ENCODE results near the gene PLB1.

PLB1 gene

DNA sequence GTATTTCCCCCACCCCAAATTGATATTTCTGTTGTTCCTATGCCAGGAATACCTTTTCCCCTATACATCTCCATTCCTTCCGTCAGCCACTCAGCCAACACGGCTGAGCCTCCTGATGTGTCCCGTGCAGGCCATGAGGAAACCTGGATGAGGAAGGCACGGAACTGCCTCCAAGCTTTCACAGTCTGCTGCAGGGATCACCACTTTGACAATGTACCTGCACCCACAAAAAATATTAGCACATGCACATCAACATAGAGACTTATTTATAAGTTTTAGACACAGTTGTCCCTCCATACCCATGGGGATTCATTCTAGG lies 154.4 kb downstream of the PLB1 start:
- TF ChIP-seq, protein P1, sequence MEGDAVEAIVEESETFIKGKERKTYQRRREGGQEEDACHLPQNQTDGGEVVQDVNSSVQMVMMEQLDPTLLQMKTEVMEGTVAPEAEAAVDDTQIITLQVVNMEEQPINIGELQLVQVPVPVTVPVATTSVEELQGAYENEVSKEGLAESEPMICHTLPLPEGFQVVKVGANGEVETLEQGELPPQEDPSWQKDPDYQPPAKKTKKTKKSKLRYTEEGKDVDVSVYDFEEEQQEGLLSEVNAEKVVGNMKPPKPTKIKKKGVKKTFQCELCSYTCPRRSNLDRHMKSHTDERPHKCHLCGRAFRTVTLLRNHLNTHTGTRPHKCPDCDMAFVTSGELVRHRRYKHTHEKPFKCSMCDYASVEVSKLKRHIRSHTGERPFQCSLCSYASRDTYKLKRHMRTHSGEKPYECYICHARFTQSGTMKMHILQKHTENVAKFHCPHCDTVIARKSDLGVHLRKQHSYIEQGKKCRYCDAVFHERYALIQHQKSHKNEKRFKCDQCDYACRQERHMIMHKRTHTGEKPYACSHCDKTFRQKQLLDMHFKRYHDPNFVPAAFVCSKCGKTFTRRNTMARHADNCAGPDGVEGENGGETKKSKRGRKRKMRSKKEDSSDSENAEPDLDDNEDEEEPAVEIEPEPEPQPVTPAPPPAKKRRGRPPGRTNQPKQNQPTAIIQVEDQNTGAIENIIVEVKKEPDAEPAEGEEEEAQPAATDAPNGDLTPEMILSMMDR (IDR thresholded peaks at IDR 0.05; ENCODE audit: low read depth, low read length): no peak
- no peak for DNase-seq (ENCODE audit: extremely low read depth, low read depth)

DNA sequence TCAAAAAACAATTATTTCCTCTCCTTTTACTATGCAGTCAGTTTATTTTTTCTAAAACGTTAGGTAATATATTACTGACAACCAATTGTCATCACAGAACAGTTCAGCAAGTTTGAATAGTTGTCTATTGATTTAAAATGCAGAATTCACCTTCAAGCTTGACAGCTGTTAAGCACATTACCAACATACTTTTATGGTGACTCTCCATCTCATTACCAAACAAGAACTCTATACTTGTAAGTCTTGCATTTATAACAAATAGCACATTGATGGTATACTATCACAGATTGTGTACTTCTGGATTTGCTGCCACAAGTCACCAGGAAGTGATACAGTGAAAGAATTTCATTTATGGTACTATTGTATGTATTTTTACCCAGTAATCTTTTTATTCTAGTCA lies 156.4 kb downstream of the PLB1 start:
- DNase-seq (ENCODE audit: extremely low read depth, low read depth): no peak
- TF ChIP-seq, protein P1 (IDR thresholded peaks at IDR 0.05; ENCODE audit: low read depth, low read length): no peak

DNA sequence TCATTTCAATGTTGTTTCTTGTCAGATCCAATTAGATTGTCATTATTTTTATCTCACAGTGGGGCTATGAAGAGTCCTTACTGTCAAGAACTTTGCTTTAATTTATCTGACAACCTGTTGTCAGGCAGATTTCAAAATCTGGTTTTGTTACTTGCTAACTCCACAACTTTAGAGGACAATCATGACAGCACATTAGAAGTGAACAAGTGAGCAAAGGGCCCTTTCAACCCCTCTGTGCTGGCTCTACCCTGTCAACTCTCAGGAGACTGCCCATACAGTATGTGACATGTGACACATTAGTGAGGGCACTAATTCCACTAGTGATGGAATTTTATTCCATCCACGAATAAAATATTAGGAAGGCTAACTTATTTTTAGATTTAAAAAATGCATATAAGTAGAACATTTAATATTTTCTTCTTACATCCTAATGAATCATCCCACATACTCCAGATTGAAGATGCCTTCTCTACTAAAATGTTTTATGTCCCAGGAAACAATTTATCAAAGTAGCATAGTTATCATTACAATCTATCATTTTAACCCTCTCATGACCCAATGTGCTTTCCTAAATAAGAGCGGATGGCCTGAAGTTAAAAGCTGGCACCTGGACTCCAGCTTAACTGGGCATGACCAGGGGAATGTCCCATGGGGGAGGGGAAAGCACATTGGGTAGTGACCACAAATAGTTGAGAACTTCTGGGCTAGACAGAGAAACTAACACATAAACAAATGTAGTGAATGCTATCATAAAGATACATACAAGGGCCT lies 158.2 kb downstream of the PLB1 start:
- TF ChIP-seq, protein P1 (IDR thresholded peaks at IDR 0.05; ENCODE audit: low read depth, low read length): no peak
- no peak for DNase-seq (ENCODE audit: extremely low read depth, low read depth)

DNA sequence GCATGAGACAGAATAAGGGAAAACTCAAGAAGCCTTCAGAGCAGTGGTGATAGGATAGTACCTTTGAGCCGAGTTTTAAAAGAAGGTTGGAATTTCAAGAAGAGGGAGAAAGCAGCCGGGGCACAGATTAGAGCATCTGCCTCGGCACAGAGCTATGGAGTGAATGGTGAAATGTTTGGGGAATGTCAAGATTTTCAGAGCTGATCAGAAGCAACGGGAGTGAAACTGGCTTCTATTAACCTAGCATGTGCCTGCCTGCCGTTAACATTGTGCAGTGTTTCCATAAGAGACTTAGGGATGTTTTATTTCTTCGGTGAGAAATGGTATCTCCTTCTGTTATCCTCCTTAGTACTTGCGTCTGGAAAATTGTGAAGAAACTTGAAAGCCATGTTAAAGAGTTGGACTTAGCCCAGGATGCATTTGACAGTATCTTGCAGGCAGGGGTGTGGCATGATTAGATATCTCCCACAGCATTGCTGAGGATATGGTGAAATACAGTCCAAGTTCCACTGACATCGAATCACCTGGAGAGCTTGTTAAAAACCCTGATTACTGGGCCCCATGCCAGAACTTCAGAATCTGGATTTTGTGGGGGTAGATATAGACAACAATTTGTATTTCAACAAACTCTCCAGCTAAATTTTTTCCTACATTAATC lies 158.9 kb downstream of the PLB1 start:
- TF ChIP-seq, protein P1 (IDR thresholded peaks at IDR 0.05; ENCODE audit: low read depth, low read length): no peak
- DNase-seq (ENCODE audit: extremely low read depth, low read depth): no peak

DNA sequence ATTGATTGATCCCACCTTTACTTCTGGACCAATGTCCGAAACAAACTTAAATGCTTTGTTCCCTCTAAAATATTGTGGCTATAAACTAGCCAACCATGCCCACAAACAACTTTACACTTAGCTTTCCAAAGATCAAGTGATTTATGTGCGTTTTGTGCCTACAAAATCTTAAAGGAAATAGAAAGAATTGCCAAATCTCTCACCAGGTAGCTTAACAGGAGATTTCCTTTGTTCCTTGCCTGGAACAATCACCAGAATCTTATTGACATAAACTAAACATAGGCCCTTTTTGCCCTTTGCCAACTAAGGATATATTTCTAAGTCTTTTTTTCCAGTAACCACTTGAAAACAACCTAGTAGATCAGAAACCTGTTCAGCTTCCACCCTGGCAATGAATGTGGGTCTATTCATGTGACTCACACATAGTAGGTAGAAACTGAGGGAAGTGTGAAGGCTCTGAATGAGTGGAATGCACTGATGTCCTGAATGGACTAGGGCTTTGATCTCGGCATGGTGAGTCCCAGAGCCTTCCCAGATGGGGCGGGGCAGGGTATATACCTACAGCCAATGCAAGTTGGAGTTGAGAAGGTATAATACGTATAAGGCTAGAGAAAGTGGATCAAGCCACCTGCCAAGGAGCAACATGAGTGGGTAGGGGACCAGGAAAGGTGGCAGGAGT lies 161.2 kb downstream of the PLB1 start:
- DNase-seq (ENCODE audit: extremely low read depth, low read depth): no peak
- TF ChIP-seq, protein P1 (IDR thresholded peaks at IDR 0.05; ENCODE audit: low read depth, low read length): no peak

DNA sequence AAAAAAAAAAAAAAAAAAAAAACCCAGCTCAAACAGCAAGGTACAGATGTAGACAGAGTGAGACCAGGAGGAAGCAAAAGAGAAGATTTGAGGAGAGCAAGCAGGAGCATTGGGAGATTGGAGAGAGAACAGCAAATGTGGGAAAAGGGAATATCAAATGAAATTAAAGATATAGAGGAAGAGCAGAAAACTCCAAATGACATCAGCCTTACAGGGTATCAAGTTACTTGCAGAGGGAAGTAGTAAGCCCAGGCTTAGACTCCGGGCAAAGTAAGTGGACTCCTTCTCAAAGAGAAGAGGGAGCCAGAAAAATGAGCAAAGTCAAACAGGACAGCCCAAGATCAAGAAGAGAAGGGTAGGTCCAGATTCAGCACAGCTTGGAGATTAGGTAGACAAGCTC lies 162.5 kb downstream of the PLB1 start:
- TF ChIP-seq, protein P1 (IDR thresholded peaks at IDR 0.05; ENCODE audit: low read depth, low read length): no peak
- no peak for DNase-seq (ENCODE audit: extremely low read depth, low read depth)

DNA sequence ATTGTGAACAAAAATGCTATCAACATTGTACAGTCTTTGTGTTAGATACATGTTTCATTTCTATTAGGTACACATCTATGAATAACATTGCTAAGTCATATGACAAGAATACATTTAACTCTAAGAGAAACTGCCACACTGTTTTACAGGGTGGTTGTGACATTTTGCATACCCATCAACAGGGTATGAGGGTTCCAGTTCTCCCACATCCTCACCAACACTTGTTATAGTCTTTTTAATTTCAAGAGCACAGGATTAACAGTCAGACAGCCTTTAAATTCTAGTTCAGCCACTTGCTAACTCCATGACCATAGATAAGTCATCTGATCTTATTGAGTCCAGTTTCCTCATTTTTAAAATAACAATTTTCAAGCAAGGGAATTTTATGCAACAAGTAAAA lies 163.3 kb downstream of the PLB1 start:
- DNase-seq (ENCODE audit: extremely low read depth, low read depth): no peak
- TF ChIP-seq, protein P1 (IDR thresholded peaks at IDR 0.05; ENCODE audit: low read depth, low read length): no peak
